NOMO-1 (cell line): Measurements from ENCODE around the gene SV2B.

ENCODE experiments used
- DNase-seq, 2 experiments: peaks; one replicate each; lab custom pipeline; 2025; ENCODE audit not compliant: unreplicated experiment in 2 of 2; lab: John Stamatoyannopoulos, UW

SV2B gene

DNA sequence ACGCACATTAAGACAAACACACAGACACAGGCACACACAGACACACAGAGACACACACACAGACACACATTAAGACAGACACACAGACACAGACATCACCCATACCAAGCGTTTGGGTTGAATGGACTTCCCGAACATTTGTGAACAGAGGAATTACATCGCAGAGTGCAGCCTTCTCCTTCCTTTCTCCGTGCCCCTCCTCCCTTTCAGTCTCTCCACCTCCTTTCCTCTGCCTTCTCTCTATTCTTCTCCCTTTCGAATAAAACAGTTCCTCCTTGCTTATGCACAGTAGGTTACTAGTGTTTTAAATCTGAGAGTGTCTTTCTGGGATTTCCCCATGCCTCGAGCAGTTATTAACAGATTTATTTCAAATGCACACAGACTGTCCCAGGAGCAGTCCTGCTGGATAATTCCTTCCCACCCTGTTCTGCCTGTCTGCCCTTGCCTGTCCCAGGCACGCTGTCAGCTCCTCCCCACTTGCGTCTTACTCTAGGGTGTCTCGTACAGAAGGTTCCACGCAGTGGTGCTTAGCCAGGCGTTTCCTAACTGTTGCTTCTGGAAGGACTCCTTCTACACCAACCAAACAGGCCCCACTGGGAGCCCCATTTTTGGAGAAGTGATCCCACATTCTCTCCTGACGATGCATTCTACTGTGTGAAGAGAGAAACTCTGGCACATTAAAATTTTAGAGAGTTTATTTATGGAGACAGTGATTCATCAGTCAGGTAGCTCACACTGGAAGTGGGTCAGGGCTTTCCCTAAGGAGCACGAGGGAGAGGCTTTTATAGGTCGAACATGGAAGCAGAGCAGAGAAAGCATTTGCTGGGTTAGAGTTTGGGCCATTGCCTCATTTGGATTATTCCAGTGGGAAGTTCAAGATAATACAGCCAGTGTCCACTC, 163.8 kb downstream of the SV2B start:
- peak in 1 of 2 experiments; percentile 36 for DNase-seq

DNA sequence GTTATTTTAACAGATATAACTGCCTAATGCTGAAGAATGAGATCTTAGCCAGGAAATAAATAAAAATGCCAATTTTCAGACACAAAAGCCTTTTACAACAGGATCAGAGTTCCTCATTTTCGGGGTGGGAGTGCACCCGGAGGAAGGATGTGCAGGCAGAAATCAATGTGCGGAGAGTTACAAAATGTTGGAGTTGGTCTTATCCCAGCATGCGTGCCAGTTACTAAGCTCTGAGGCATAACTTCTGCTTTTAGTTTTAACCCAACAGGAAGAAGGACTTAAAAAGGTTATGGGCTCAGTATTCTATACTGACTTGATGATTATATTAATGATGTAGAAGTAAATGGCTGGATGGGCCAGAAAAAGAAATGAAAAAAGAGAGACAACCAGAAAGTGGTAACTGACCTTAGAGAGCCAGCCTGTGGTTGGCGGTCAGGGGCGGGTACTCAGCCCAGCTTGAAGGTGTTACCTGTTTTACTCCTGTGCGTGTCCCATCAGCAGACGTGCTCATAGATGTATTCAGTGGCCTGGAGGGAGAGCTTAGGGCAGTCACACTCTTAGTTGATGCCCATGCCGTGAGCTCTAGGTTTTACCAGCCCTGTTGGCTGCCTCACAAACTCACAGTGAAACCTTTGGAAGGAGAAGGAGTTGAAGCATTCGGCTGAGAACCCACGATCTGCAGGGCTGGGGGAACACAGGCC, 164.7 kb downstream of the SV2B start:
- DNase-seq = peak; percentile 84 to 92

- no peak for DNase-seq
Measured at GRCh38 chr15:91265416-91265940, 165.4 kb downstream of the SV2B start.

- DNase-seq = no peak
Measured at GRCh38 chr15:91268510-91268909, 168.5 kb downstream of the SV2B start.

GRCh38 chr15:91270747-91271146, 170.7 kb downstream of the SV2B start:
- no peak for DNase-seq

DNA sequence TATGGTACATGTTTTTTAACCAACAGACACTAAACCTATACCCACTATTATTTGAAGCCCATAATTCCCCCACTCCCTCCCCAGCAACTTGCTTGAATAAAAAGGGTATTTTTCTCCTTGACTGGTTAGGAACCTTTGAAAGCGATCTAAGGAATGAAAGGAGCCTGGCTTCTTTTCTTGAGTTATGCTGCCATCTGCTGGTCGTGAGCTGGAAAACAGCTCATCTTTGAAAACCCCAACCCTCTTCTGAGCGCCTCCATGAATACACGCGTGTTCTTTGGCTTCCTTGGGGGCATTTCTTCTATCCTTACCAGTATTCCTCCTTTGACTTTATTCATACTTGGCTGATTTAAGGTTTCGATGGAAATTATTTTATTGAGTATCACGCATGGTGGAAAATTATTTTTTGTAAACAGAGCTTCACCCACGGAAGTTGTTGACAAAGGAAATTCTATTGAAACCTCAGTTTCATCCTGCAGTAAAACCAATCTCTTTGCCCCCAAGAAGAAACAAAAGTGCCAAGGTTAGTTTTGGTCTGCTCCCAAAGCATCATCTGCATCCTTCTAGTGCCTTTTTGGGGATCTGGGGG, 171.6 kb downstream of the SV2B start:
- DNase-seq = peak; percentile 34 to 47

GRCh38 chr15:91275844-91276243, 175.8 kb downstream of the SV2B start:
- no peak for DNase-seq

DNA sequence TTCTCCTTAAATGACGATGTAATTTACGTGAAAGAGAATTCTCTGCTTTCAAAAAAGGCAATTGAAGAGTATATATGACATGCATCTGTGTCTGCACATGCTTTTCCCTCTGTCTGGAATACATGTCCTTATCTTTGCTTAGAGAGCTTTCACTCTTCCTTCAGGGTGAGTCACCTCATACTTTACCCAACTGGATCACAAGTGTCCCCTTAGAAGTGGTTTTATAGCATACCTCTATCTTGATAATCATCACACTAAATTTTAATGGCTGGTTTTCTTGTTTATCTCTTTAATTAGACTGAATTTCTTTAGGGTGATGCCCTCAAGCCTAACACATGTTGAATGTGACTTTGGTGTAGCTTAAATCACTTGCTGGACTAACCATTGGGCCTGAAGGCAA, 178.9 kb downstream of the SV2B start:
- no peak for DNase-seq

GRCh38 chr15:91279486-91279885, 179.4 kb downstream of the SV2B start:
- no peak for DNase-seq

DNA sequence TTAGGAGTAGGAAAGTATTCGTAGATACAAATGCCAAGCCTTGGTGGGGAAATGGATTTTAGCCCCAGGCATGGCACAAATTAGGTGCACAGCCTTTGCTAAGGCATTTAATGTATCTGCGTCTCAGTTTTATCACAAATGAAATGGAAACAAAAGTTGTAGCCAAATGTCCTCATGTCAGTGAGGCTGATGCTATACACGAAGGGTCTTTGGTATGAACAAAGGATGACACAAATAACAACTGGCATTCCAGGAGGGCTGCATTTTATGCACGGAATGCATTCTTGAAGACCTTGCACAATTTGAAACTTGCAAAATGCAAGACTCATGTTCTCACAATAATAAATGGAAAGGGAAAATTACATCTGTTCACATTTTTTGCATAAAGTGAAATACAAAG, 181.9 kb downstream of the SV2B start:
- no peak for DNase-seq

- DNase-seq = no peak
Measured at GRCh38 chr15:91282486-91282885, 182.4 kb downstream of the SV2B start.

- no peak for DNase-seq
Measured at GRCh38 chr15:91283155-91283554, 183.1 kb downstream of the SV2B start.

DNA sequence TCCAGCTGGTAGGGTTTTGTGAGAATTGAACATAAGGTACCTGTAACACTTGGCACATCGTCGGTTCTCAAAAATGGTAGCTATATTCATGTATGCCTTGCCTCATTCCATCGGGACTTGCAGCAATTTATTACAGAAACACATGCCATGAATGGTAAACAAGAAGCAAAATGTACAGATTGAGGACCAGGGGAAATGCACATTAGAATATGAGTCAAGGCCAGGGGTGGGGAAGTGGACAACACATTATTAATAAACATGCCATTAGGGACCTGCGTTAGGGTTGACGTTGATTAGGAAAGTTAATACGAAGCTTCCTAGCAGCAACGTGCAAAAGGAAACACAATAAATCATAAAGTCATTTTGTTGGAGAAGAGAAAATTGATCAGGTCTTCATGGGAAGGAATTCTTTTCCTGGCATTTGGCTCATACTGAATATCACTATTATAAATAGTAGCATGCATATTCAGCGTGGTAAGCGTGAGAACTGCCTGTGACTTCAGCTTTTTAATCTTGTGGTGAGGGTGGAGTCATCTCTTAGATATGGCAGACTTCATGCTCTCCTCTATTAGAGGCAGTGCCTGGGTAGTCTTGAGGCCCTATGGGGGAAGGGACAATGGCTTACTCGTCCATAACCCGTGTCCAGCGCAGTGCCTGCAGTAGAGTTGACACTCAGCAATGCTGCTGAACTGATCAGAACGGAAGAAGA, 184.9 kb downstream of the SV2B start:
- DNase-seq = no peak

DNA sequence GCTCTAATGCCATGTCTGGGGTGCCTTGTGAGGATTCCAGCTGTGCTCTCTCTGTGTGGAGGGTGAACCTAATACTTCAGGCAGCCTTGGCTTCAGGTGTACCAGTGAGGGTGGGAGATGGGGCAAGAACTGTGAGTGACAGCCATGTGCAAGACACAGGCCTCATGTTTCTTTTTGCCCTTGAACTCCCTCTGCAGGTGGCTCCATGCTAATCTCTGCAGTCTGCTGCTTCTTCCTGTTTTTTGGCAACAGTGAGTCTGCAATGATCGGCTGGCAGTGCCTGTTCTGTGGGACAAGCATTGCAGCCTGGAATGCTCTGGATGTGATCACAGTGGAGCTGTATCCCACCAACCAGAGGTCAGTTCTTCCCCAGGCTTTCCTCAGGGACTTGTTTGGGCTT, 189.3 kb downstream of the SV2B start:
- DNase-seq = peak; percentile 41 to 50

GRCh38 chr15:91290553-91290952, 190.5 kb downstream of the SV2B start:
- DNase-seq = no peak

- peak; percentile 75 to 76 for DNase-seq
Measured at GRCh38 chr15:91291673-91292072, 191.6 kb downstream of the SV2B start.

DNA sequence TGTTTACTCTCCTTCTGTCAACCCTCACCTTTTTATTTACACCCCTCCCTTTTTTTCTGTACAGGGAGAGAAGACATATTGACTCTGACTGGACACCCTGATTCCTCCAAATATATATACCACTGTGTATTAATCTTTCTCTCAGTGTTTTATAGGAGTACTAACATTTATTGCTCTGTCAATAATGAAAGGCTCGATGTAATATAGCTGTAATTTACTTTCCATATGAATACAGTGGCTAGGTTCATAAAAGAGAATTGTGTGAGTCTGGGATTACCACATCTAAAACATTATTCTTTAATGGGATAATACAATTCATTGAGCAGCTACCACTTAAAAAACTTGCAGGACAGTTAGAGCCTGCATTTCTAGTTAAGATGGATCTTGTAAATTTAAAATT, 194.3 kb downstream of the SV2B start:
- no peak for DNase-seq

DNA sequence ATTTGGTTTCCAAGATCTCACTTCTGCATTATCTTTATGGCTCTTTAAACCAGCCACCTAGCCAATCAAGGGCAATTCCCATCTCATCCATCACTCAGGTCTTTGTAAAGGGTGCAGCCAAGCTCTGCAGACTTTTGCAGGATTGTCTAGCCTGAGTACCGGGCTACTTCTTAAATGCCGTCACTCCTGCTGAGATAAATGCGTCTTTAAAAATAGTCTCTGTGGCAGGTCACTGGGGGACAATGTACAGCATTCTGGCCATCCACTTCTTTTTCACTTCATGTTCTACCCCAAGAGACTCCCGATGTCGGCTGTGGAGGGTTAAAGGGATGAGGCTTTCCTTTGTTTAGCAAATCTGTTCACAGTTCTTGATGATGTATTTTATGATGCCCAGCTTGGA, 194.7 kb downstream of the SV2B start:
- no peak for DNase-seq

- no peak for DNase-seq
Measured at GRCh38 chr15:91298101-91298500, 198.0 kb downstream of the SV2B start.

- DNase-seq = peak in 1 of 2 experiments; percentile 56
Measured at GRCh38 chr15:91302588-91303439, 202.8 kb downstream of the SV2B start.
